Measurements from ENCODE around the gene CUEDC1.

Gene CUEDC1

DNA sequence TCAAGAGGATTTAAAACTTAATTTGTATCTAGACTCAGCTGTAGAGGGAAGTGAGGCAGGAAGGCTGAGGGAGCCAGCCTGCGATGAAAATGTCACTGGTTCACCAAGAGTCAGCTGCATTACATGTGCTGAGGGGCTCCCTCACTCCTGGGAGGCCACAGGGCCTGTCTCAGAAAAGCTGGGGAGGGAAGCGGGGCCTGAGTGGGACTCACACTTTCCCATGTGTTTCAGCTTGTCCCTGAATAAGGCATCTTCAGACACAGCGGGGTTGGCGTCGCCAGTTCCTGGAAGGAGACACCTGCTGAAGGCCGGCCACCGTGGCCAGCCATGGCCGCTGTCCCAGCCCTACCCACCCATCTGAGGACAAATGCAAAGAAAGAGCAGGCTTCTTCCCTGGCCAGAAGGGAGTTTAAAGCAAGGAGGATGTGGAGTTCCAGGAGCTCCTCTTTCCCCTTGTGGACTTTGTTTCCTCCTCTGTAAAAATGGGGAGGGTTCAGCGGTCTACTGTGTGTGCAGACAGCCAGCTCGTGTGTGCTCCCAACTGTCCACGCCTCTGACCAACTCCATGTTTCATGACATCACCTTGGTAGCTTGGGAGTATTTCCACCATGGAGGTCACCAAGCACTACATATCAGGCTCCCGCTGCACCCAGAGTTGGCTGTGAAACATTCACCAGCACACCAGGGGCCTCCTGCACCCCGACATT, 86.1 kb downstream of the CUEDC1 start:
- Histone ChIP-seq H3K4me1 (ENCODE audit: low read length) (peaks cover 28% of the 10 kb centered on the region), H3K36me3 (replicated peaks; ENCODE audit: low read depth, low read length) (no peaks in the 10 kb centered on the region), H3K27me3 (ENCODE audit: low read depth, low read length) (0 out of 2 replicates have a peak, but pooled peaks cover under 1% of the 10 kb centered on the region), H3K79me2 (ENCODE audit: low read length) (no peaks in the 10 kb centered on the region), H3K4me3 (ENCODE audit: low read length) (no peak overlapping the region), H3K4me2 (ENCODE audit: low read length) (peak overlapping the region; percentile 35), H4K20me1 (ENCODE audit: insufficient read depth, low read length) (no peaks in the 10 kb centered on the region), H3K27ac (ENCODE audit: low read length) (no peak overlapping the region), H2AFZ (ENCODE audit: low read depth, low read length) (no peak overlapping the region), H3K9me3 (ENCODE audit: insufficient read depth, low read length) (no peaks in the 10 kb centered on the region), H3K9ac (ENCODE audit: low read length) (no peak overlapping the region)
- TF ChIP-seq, protein P1, sequence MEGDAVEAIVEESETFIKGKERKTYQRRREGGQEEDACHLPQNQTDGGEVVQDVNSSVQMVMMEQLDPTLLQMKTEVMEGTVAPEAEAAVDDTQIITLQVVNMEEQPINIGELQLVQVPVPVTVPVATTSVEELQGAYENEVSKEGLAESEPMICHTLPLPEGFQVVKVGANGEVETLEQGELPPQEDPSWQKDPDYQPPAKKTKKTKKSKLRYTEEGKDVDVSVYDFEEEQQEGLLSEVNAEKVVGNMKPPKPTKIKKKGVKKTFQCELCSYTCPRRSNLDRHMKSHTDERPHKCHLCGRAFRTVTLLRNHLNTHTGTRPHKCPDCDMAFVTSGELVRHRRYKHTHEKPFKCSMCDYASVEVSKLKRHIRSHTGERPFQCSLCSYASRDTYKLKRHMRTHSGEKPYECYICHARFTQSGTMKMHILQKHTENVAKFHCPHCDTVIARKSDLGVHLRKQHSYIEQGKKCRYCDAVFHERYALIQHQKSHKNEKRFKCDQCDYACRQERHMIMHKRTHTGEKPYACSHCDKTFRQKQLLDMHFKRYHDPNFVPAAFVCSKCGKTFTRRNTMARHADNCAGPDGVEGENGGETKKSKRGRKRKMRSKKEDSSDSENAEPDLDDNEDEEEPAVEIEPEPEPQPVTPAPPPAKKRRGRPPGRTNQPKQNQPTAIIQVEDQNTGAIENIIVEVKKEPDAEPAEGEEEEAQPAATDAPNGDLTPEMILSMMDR (IDR thresholded peaks at IDR 0.05; ENCODE audit: low read depth, low read length), result no peak
- no peak for TF ChIP-seq EZH2phosphoT487 (IDR thresholded peaks at IDR 0.05; ENCODE audit: low read depth)

DNA sequence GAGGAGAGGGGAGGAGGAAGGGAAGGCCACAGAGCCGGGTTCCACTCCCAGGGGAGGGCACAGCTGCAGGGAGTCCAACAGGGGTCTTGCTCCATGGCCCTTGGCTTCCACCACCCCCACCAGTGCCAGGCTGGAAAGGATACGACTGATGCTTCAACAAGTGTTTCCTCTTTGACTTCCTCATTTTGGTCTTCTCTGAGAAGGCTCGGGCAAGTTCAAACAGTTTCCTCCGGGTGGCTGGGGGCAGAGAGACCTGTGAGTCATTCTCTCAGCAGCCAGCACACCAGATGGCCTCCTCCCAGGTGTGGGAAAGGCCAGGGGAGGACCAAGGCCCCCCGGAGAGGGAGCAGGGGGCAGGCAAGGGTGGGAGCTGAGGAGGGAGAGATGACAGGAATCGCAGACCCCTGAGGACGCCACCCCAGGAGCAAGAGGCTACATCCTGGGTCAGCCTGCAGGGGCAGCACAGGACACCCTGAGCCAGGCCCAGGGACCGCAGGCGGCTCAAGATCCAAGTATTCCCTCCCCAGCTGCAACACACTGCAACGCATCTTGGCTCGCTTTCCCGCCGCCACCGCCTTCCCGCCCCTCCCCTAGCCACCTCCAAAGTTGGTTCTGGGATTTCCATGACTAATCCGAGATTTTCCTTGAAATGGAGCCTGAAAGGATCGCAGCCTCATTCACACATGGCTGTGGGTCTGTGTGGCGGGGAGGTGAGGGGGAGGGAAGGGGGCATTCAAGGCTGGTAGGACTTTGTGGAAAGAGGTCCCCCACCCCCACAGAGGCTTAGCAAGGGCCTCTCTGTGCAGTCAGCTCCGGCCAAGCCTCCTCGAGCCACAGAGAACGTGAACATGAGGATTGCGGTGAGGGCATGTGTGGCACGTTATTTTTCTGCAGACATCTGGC, 87.0 kb downstream of the CUEDC1 start:
- TF ChIP-seq, protein P1 (IDR thresholded peaks at IDR 0.05; ENCODE audit: low read depth, low read length), result peak; percentile 13; the same call in 1 of the 2 replicates
- TF ChIP-seq EZH2phosphoT487 (IDR thresholded peaks at IDR 0.05; ENCODE audit: low read depth), result no peak
- no peak overlapping the region for H3K9ac ChIP-seq (ENCODE audit: low read length)

DNA sequence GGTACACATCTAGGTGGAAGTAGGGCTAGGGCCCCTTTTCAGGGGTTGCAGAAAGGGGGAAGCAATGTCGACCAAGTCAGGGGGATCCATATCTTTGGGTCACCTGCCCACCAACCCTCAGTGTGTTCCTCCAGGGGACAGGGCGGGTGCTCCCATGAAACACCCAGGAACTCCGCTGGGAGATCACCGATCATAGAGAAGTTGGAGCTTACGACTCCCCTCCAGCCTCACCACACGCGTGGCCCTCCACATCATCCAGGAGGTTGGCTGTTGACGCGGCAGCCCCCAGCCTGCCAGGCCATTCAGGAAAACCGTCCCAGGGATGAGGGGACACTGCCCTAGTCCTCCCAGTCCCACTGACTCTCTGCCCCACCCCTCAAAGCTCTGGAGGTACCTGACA, 88.1 kb downstream of the CUEDC1 start:
- no peaks in the 10 kb centered on the region for H3K79me2 ChIP-seq (ENCODE audit: low read length)
- H3K36me3 ChIP-seq (replicated peaks; ENCODE audit: low read depth, low read length), result no peaks in the 10 kb centered on the region
- no peaks in the 10 kb centered on the region for H3K9me3 ChIP-seq (ENCODE audit: insufficient read depth, low read length)
- H3K4me2 ChIP-seq (ENCODE audit: low read length), result no peak overlapping the region
- H3K4me3 ChIP-seq (ENCODE audit: low read length), result no peak overlapping the region
- no peaks in the 10 kb centered on the region for H4K20me1 ChIP-seq (ENCODE audit: insufficient read depth, low read length)
- no peak for TF ChIP-seq EZH2phosphoT487 (IDR thresholded peaks at IDR 0.05; ENCODE audit: low read depth)
- no peak overlapping the region for H3K27ac ChIP-seq (ENCODE audit: low read length)
- H3K4me1 ChIP-seq (ENCODE audit: low read length), result peaks cover 20% of the 10 kb centered on the region
- no peaks in the 10 kb centered on the region for H3K27me3 ChIP-seq (ENCODE audit: low read depth, low read length)
- H2AFZ ChIP-seq (ENCODE audit: low read depth, low read length), result no peak overlapping the region
- H3K9ac ChIP-seq (ENCODE audit: low read length), result no peak overlapping the region

More for the DNA sequence above, 87.0 kb downstream of the CUEDC1 start:
- Histone ChIP-seq H3K4me2 (ENCODE audit: low read length) (peak overlapping the region; percentile 35), H3K27me3 (ENCODE audit: low read depth, low read length) (no peaks in the 10 kb centered on the region), H3K79me2 (ENCODE audit: low read length) (no peaks in the 10 kb centered on the region), H3K4me1 (ENCODE audit: low read length) (peaks cover 22% of the 10 kb centered on the region), H3K9me3 (ENCODE audit: insufficient read depth, low read length) (no peaks in the 10 kb centered on the region), H2AFZ (ENCODE audit: low read depth, low read length) (peak overlapping the region; percentile 54; the same call in 1 of the 2 replicates), H3K27ac (ENCODE audit: low read length) (0 out of 2 replicates have a peak overlapping the region, but pooled peaks have one; percentile 13), H4K20me1 (ENCODE audit: insufficient read depth, low read length) (no peaks in the 10 kb centered on the region), H3K36me3 (replicated peaks; ENCODE audit: low read depth, low read length) (no peaks in the 10 kb centered on the region), H3K4me3 (ENCODE audit: low read length) (no peak overlapping the region)

DNA sequence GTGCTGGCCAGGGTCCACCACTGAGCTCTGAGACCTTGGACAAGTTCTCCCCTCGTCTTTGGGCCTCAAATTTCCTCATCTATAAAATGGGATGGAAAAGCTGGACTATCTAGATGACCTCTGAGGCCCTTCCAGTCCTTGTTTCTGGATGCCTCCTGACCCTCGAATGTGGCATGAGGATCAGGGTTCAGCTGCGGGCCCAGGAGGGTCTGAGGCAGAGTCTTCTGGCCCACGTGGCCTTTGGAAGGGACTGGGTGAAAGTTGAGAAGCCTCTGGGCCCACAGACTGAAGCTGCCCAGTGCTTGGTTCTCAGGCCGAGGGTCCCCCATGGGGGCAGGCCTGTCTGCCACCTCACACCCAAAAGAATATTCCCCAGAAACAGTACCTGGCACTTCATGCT, 88.5 kb downstream of the CUEDC1 start:
- Histone ChIP-seq H3K4me1 (ENCODE audit: low read length) (peaks cover 20% of the 10 kb centered on the region), H3K36me3 (replicated peaks; ENCODE audit: low read depth, low read length) (no peaks in the 10 kb centered on the region), H3K27ac (ENCODE audit: low read length) (no peak overlapping the region), H3K9ac (ENCODE audit: low read length) (no peak overlapping the region), H3K4me3 (ENCODE audit: low read length) (no peak overlapping the region), H3K27me3 (ENCODE audit: low read depth, low read length) (no peaks in the 10 kb centered on the region), H2AFZ (ENCODE audit: low read depth, low read length) (no peak overlapping the region), H4K20me1 (ENCODE audit: insufficient read depth, low read length) (no peaks in the 10 kb centered on the region), H3K9me3 (ENCODE audit: insufficient read depth, low read length) (no peaks in the 10 kb centered on the region), H3K4me2 (ENCODE audit: low read length) (no peak overlapping the region), H3K79me2 (ENCODE audit: low read length) (no peaks in the 10 kb centered on the region)
- no peak for TF ChIP-seq EZH2phosphoT487 (IDR thresholded peaks at IDR 0.05; ENCODE audit: low read depth)
- TF ChIP-seq, protein P1 (IDR thresholded peaks at IDR 0.05; ENCODE audit: low read depth, low read length), result no peak

All from OCI-LY3 (cell line).